K562 (cell line): ENCODE results near the gene EML5. TPM values are rescaled to one million over a fixed set of nuclear protein-coding genes. Genes with fewer than 3 reads are reported as not detected.

Experiments used
- ATAC-seq: fragments of 200-7000 bp; cut with Tn5 transposase; 3 replicates; pipeline ENCODE4 v1.9.1; 2020; ENCODE audit warnings: moderate library complexity
- BruUV-seq: library from RNA; stranded (reverse); fragments of 400-500 nt; replicated peaks from 2 replicates; lab custom pipeline; 2021; lab: Mats Ljungman, UMichigan
- CTCF ChIA-PET: fragments of 300-600 bp; formaldehyde crosslinking; extraction: SDS; loops from one replicate; lab custom pipeline; 2021; ENCODE audit warnings: low intra/inter-chr PET ratio; lab: Yijun Ruan, JAX
- POLR2A ChIA-PET: fragments of 300-600, 350-650 bp; sonication (Branson Sonifier 250); formaldehyde crosslinking; extraction: SDS; loops from one replicate; lab custom pipeline; 2021; ENCODE audit warnings: antibody characterized with exemption, inconsistent platforms; lab: Yijun Ruan, JAX
- DNase-seq, 4 experiments: peaks; one replicate each; pipeline versions ENCODE4 v3.0.0 to v3.0.0-alpha.2; 2011 to 2018; ENCODE audit warnings: low spot score in 3 of 4, mixed read lengths in 3 of 4; ENCODE audit errors: extremely low read depth in 1 of 4
- FAIRE-seq: peaks from 2 replicates; lab custom pipeline; 2011; peaks lifted over from hg19 to GRCh38; lab: Jason Lieb, UNC
- H2AFZ ChIP-seq: 2 replicates; pipeline ENCODE4 v1.6.0; 2011; ENCODE audit warnings: low read depth, low read length, control low read depth, inconsistent platforms
- H3K27ac ChIP-seq: fragments of 200-600 bp; 3 replicates; pipeline ENCODE4 v1.8.0; 2011; ENCODE audit warnings: low read depth, mild to moderate bottlenecking, control low read depth, inconsistent platforms, low read length, moderate library complexity, mixed read lengths; ENCODE audit errors: extremely low read depth
- H3K27me3 ChIP-seq, 2 experiments: fragments of 300-600 bp in 1 of 2; 2 replicates in 1 of 2; 3 replicates in 1 of 2; pipeline versions ENCODE4 v1.6.0 to v1.8.0; 2011; ENCODE audit warnings: inconsistent platforms in 2 of 2, low read length in 2 of 2, mild to moderate bottlenecking in 1 of 2, mixed read lengths in 1 of 2, moderate library complexity in 1 of 2; ENCODE audit not compliant: control insufficient read depth in 2 of 2, insufficient read depth in 2 of 2
- H3K36me3 ChIP-seq: fragments of 300-600 bp; 3 replicates; pipeline ENCODE4 v1.8.0; 2011; ENCODE audit warnings: mild to moderate bottlenecking, low read length, inconsistent platforms; ENCODE audit not compliant: control insufficient read depth, insufficient read depth
- H3K4me1 ChIP-seq, 2 experiments: fragments of 200-600 bp in 1 of 2; replicated peaks in 1 of 2; 2 replicates in 1 of 2; 3 replicates in 1 of 2; pipeline versions ENCODE4 v1.5.1 to v1.8.0; 2011; ENCODE audit warnings: inconsistent platforms in 2 of 2, low read length in 2 of 2, mild to moderate bottlenecking in 1 of 2, mixed read lengths in 1 of 2, moderate library complexity in 1 of 2; ENCODE audit not compliant: control insufficient read depth in 2 of 2, insufficient read depth in 2 of 2
- H3K4me2 ChIP-seq: 2 replicates; pipeline ENCODE4 v1.6.1; 2011; ENCODE audit warnings: low read length, control low read depth, inconsistent platforms, mixed read lengths; ENCODE audit not compliant: insufficient read depth
- H3K4me3 ChIP-seq: fragments of 200-600 bp; sonication (generic), shearing (Covaris generic); 2 replicates; pipeline ENCODE4 v1.5.1; 2016; ENCODE audit warnings: control low read depth, inconsistent platforms
- H3K79me2 ChIP-seq: fragments of 200-600 bp; 3 replicates; pipeline ENCODE4 v1.8.0; 2011; ENCODE audit warnings: low read length, inconsistent platforms; ENCODE audit not compliant: control insufficient read depth, insufficient read depth
- H3K9ac ChIP-seq, 2 experiments: 2 replicates each; pipeline versions ENCODE4 v1.6.0 to v1.6.1; 2011; ENCODE audit warnings: low read depth in 2 of 2, low read length in 2 of 2, control low read depth in 1 of 2, inconsistent platforms in 1 of 2, mild to moderate bottlenecking in 1 of 2, mixed read lengths in 1 of 2; ENCODE audit not compliant: insufficient read depth in 1 of 2
- H3K9me1 ChIP-seq: one replicate; pipeline ENCODE4 v1.6.0; 2011; ENCODE audit warnings: inconsistent platforms, mild to moderate bottlenecking, low read length, moderate library complexity; ENCODE audit not compliant: control insufficient read depth, insufficient read depth
- H3K9me3 ChIP-seq: replicated peaks from 2 replicates; pipeline ENCODE4 v1.5.1; 2011; ENCODE audit warnings: low read depth, low read length, inconsistent platforms; ENCODE audit not compliant: control insufficient read depth, insufficient read depth
- H4K20me1 ChIP-seq: replicated peaks from 2 replicates; pipeline ENCODE4 v1.6.1; 2011; ENCODE audit warnings: low read length, inconsistent platforms, mixed read lengths; ENCODE audit not compliant: control insufficient read depth, insufficient read depth
- BHLHE40 ChIP-seq: IDR thresholded peaks from 2 replicates; pipeline ENCODE4 v1.6.1; 2011; ENCODE audit warnings: low read length, improper control_type of control experiment
- ETV5 ChIP-seq: sonication (generic); formaldehyde crosslinking; IDR thresholded peaks from 2 replicates; pipeline ENCODE4 v1.4.0; 2020; ENCODE audit warnings: low read depth, mild to moderate bottlenecking, missing genetic modification reagents
- GATAD2B ChIP-seq: fragments of 450-650 bp; IDR thresholded peaks from 2 replicates; pipeline ENCODE4 v1.6.1; 2017; ENCODE audit warnings: mild to moderate bottlenecking, borderline replicate concordance
- MAFG ChIP-seq: fragments of 450-650 bp; conservative IDR thresholded peaks from 2 replicates; pipeline ENCODE4 v1.6.1; 2016; ENCODE audit warnings: missing genetic modification characterization, missing compliant biosample characterization
- PTBP1 ChIP-seq: fragments of 200-400 bp; formaldehyde crosslinking; IDR thresholded peaks from 2 replicates; pipeline ENCODE4 v1.6.1; 2017; ENCODE audit warnings: low read depth, low read length
- RFX7 ChIP-seq: fragments of 250-450 bp; sonication (Bioruptor Pico); IDR thresholded peaks from 2 replicates; pipeline ENCODE4 v1.5.1; 2021; ENCODE audit warnings: mild to moderate bottlenecking
- SAP30 ChIP-seq: fragments of 200-600 bp; sonication (generic); IDR thresholded peaks from 2 replicates; pipeline ENCODE4 v1.6.1; 2012; ENCODE audit warnings: borderline replicate concordance, low read depth, mild to moderate bottlenecking, moderate library complexity, low read length, control low read depth, inconsistent platforms; ENCODE audit not compliant: insufficient read depth, poor library complexity, severe bottlenecking
- ZNF140 ChIP-seq: fragments of 250-450 bp; sonication (Bioruptor Pico); IDR thresholded peaks from 2 replicates; pipeline ENCODE4 v1.8.0; 2021; ENCODE audit warnings: moderate library complexity, mild to moderate bottlenecking, inconsistent platforms
- WGBS: fragments of 100-300 bp; shearing (Covaris generic); methylation state at CpG from one replicate; pipeline ENCODE4 v1.1.6; 2016; ENCODE audit warnings: low coverage, mixed read lengths; ENCODE audit not compliant: insufficient coverage; ENCODE audit errors: missing lambda C conversion rate; 5-methylcytosine and 5-hydroxymethylcytosine counted together
- in situ Hi-C: fragments of 300-500 bp; cut with MboI; formaldehyde crosslinking; loops from 4 replicates; pipeline ENCODE4 v1.15.0; 2018; ENCODE audit warnings: inconsistent platforms, mixed read lengths
- intact Hi-C: fragments of 100-400 bp; cut with micrococcal nuclease; formaldehyde crosslinking; loops from 2 replicates; pipeline ENCODE4 v1.14.2; 2022
- polyA plus RNA-seq, 8 experiments: library from polyadenylated mRNA; depleted of rRNA in 4 of 8; stranded (reverse) in 5 of 8; unstranded in 3 of 8; fragments of >200 nt; fragmentation: Nextera tagmentation in 2 of 8; fragmentation: Illumina TruSeq in 1 of 8; extraction: Ambion mirVana in 2 of 8; extraction: Trizol in 1 of 8; gene quantifications; 2 replicates each; pipeline versions ENCODE4 v1.2.1 to v1.2.3, GENCODE V29; 2011 to 2014; ENCODE audit warnings: inconsistent platforms in 1 of 8, missing spikeins in 1 of 8
- total RNA-seq, 7 experiments: library from RNA; depleted of rRNA in 6 of 7; stranded (reverse); fragments of >200 nt in 6 of 7; fragmentation: Illumina TruSeq in 2 of 7; extraction: Trizol in 2 of 7; gene quantifications; 2 replicates each; pipeline versions ENCODE4 v1.2.1 to v1.2.3, GENCODE V29; 2011 to 2021; ENCODE audit warnings: low replicate concordance in 1 of 7
- TF ChIP-seq, protein P1 (sequence below): sonication (generic); formaldehyde crosslinking; IDR thresholded peaks from 2 replicates; pipeline ENCODE4 v1.8.0; 2023; ENCODE audit warnings: mild to moderate bottlenecking, missing genetic modification reagents
- TF ChIP-seq, protein P2 (sequence below): fragments of 250-450 bp; sonication (Bioruptor Pico); IDR thresholded peaks from 2 replicates; pipeline ENCODE4 v1.8.0; 2021; ENCODE audit warnings: moderate library complexity, mild to moderate bottlenecking, inconsistent platforms

Gene EML5
- total and polyA plus RNA-seq, 9 of the 15 experiments (the other 6 are each of a cell fraction or from before 2014, with no cell fraction given), result 0.06 to 0.34 (median 0.22) TPM

DNA sequence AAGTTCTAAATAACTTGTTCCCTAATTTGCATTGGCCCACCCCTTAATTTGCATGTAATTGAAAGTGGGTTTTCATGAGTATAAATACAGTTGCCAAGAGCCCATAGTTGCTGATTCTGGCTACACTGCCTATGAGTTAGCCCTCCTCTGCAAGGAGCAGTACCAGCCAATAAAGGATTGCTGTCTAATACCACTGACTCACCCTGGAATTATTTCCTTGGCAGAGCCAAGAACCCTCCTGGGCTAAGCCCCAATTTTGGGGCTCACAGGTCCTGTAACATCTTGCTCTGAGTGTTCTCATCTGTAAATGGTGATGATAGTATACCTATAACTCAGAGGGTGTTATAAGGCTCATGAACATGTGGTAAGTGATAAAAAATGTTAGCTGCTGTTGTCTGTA is 38.5 kb upstream of the EML5 start:
- H3K9ac ChIP-seq, result no peak overlapping the region
- in situ Hi-C loops, result no loop called here
- H4K20me1 ChIP-seq, result no peaks in the 10 kb centered on the region
- no peak for DNase-seq
- ATAC-seq, result no peak
- H3K36me3 ChIP-seq, result no peaks in the 10 kb centered on the region
- H3K9me1 ChIP-seq, result no peaks in the 10 kb centered on the region
- POLR2A ChIA-PET, result no interaction called here
- no peak for TF ChIP-seq SAP30
- TF ChIP-seq GATAD2B, result no peak
- TF ChIP-seq PTBP1, result no peak
- no peak overlapping the region for H3K4me2 ChIP-seq
- BruUV-seq, result no TSS peak
- FAIRE-seq, result no peak
- H3K4me1 ChIP-seq, result peaks cover 2 to 15% of the 10 kb centered on the region in 2 experiments; a peak in 3 of 5 replicates
- intact Hi-C loops, result no loop called here
- no peak overlapping the region for H2AFZ ChIP-seq
- no peaks in the 10 kb centered on the region for H3K9me3 ChIP-seq
- H3K27me3 ChIP-seq, result no peaks in the 10 kb centered on the region
- no peak overlapping the region for H3K4me3 ChIP-seq
- no peak overlapping the region for H3K27ac ChIP-seq
- H3K79me2 ChIP-seq, result peaks cover 4% of the 10 kb centered on the region; the same call in 1 of the 3 replicates
- CTCF ChIA-PET, result no interaction called here

DNA sequence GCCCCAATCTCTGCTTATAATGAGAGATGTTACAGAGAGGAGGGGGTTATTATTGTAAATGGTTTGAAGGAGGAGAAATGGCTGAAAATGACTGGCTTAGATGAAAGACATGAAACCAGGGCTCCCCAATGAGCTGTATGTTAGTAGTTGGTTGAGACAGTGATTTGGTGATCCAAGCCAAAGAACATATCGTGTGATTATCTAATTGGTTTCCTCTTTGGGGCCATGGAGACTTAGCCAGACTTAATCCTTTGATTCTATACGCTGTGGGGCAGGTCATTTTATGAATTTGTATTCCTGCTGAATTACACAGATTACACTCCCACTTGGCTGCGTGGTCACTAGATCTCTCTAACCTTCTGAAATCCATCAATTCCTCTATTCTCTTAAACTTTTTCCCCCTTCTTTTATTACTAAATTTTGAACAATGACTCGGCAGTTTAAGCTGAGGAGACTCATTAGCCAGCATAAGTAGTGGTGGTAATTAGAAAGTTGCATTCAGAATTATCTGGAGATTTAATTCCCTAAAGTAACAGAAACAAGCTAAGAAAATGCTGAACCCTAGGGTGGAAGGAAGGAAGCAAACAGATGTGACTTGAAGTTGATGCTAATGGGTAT is 37.0 kb upstream of the EML5 start:
- H3K4me3 ChIP-seq, result no peak overlapping the region
- H3K9me3 ChIP-seq, result no peaks in the 10 kb centered on the region
- intact Hi-C loops, result no loop called here
- H4K20me1 ChIP-seq, result no peaks in the 10 kb centered on the region
- peak overlapping the region; percentile 51 for H2AFZ ChIP-seq
- no TSS peak for BruUV-seq
- H3K36me3 ChIP-seq, result no peaks in the 10 kb centered on the region
- H3K79me2 ChIP-seq, result peaks cover 12% of the 10 kb centered on the region; the same call in 2 of the 3 replicates
- POLR2A ChIA-PET, result interaction anchor here (0.7 to 1.2 kb wide), 3 partner anchors 9 to 37 kb away, joined by 3 to 4 read pairs (median 4); partner anchors contain the start of gene EML5
- H3K9me1 ChIP-seq, result no peaks in the 10 kb centered on the region
- no peak overlapping the region for H3K27ac ChIP-seq
- H3K4me2 ChIP-seq, result peak overlapping the region; percentile 49
- DNase-seq, result no peak
- no peak overlapping the region for H3K9ac ChIP-seq
- no peak for FAIRE-seq
- H3K27me3 ChIP-seq, result no peaks in the 10 kb centered on the region
- peaks cover 7 to 15% of the 10 kb centered on the region in 2 experiments; a peak in 4 of 5 replicates for H3K4me1 ChIP-seq
- in situ Hi-C loops, result no loop called here
- WGBS, result 15% methylated on average over 4 of the region's 4 CpGs
- no peak for ATAC-seq
- CTCF ChIA-PET, result no interaction called here
- no peak for TF ChIP-seq BHLHE40
- TF ChIP-seq ZNF140 (CRISPR knock-in tag), result no peak
- TF ChIP-seq, protein P1, sequence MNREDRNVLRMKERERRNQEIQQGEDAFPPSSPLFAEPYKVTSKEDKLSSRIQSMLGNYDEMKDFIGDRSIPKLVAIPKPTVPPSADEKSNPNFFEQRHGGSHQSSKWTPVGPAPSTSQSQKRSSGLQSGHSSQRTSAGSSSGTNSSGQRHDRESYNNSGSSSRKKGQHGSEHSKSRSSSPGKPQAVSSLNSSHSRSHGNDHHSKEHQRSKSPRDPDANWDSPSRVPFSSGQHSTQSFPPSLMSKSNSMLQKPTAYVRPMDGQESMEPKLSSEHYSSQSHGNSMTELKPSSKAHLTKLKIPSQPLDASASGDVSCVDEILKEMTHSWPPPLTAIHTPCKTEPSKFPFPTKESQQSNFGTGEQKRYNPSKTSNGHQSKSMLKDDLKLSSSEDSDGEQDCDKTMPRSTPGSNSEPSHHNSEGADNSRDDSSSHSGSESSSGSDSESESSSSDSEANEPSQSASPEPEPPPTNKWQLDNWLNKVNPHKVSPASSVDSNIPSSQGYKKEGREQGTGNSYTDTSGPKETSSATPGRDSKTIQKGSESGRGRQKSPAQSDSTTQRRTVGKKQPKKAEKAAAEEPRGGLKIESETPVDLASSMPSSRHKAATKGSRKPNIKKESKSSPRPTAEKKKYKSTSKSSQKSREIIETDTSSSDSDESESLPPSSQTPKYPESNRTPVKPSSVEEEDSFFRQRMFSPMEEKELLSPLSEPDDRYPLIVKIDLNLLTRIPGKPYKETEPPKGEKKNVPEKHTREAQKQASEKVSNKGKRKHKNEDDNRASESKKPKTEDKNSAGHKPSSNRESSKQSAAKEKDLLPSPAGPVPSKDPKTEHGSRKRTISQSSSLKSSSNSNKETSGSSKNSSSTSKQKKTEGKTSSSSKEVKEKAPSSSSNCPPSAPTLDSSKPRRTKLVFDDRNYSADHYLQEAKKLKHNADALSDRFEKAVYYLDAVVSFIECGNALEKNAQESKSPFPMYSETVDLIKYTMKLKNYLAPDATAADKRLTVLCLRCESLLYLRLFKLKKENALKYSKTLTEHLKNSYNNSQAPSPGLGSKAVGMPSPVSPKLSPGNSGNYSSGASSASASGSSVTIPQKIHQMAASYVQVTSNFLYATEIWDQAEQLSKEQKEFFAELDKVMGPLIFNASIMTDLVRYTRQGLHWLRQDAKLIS (CRISPR knock-in tag), result no peak
- TF ChIP-seq ETV5, result no peak
- no peak for TF ChIP-seq RFX7 (CRISPR knock-in tag)
- peak; percentile 88 for TF ChIP-seq MAFG
- TF ChIP-seq, protein P2, sequence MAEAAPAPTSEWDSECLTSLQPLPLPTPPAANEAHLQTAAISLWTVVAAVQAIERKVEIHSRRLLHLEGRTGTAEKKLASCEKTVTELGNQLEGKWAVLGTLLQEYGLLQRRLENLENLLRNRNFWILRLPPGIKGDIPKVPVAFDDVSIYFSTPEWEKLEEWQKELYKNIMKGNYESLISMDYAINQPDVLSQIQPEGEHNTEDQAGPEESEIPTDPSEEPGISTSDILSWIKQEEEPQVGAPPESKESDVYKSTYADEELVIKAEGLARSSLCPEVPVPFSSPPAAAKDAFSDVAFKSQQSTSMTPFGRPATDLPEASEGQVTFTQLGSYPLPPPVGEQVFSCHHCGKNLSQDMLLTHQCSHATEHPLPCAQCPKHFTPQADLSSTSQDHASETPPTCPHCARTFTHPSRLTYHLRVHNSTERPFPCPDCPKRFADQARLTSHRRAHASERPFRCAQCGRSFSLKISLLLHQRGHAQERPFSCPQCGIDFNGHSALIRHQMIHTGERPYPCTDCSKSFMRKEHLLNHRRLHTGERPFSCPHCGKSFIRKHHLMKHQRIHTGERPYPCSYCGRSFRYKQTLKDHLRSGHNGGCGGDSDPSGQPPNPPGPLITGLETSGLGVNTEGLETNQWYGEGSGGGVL (CRISPR knock-in tag), result no peak
